RWPE2 (cell line): ENCODE data around the gene HIGD2A.

Experiments
- ATAC-seq: fragments of 200-7000 bp; cut with Tn5 transposase; 3 replicates; pipeline ENCODE4 v1.9.1; 2021; ENCODE audit warnings: low read depth
- DNase-seq: peaks from one replicate; pipeline ENCODE4 v3.0.0-alpha.2; 2020; ENCODE audit warnings: low spot score
- H3K27ac ChIP-seq: fragments of 450-650 bp; 2 replicates; pipeline ENCODE4 v1.5.1; 2017; ENCODE audit warnings: mild to moderate bottlenecking; ENCODE audit not compliant: poor library complexity, severe bottlenecking
- H3K27me3 ChIP-seq: fragments of 250-450 bp; sonication (Bioruptor Pico); 2 replicates; pipeline ENCODE4 v1.5.1; 2021; ENCODE audit warnings: mild to moderate bottlenecking, moderate library complexity; ENCODE audit not compliant: insufficient read depth, poor library complexity, severe bottlenecking
- H3K36me3 ChIP-seq: fragments of 250-450 bp; sonication (Bioruptor Pico); 2 replicates; pipeline ENCODE4 v1.5.1; 2020; ENCODE audit warnings: low read depth, mild to moderate bottlenecking, moderate library complexity
- H3K4me1 ChIP-seq: fragments of 250-450 bp; sonication (Bioruptor Pico); 2 replicates; pipeline ENCODE4 v1.5.1; 2021; ENCODE audit warnings: mild to moderate bottlenecking, moderate library complexity; ENCODE audit not compliant: insufficient read depth, poor library complexity, severe bottlenecking
- H3K4me3 ChIP-seq: fragments of 250-450 bp; sonication (Bioruptor Pico); 2 replicates; pipeline ENCODE4 v1.5.1; 2021; ENCODE audit warnings: mild to moderate bottlenecking, moderate library complexity; ENCODE audit not compliant: severe bottlenecking
- H3K9me3 ChIP-seq: fragments of 250-450 bp; sonication (Bioruptor Pico); 2 replicates; pipeline ENCODE4 v1.5.1; 2021; ENCODE audit warnings: mild to moderate bottlenecking, moderate library complexity; ENCODE audit not compliant: severe bottlenecking
- TF ChIP-seq, protein P1 (sequence below): fragments of 450-650 bp; IDR thresholded peaks from one replicate; pipeline ENCODE4 v1.5.1; 2017; ENCODE audit warnings: mild to moderate bottlenecking, moderate library complexity; ENCODE audit not compliant: poor library complexity, severe bottlenecking

HIGD2A gene, protein sequence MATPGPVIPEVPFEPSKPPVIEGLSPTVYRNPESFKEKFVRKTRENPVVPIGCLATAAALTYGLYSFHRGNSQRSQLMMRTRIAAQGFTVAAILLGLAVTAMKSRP

DNA sequence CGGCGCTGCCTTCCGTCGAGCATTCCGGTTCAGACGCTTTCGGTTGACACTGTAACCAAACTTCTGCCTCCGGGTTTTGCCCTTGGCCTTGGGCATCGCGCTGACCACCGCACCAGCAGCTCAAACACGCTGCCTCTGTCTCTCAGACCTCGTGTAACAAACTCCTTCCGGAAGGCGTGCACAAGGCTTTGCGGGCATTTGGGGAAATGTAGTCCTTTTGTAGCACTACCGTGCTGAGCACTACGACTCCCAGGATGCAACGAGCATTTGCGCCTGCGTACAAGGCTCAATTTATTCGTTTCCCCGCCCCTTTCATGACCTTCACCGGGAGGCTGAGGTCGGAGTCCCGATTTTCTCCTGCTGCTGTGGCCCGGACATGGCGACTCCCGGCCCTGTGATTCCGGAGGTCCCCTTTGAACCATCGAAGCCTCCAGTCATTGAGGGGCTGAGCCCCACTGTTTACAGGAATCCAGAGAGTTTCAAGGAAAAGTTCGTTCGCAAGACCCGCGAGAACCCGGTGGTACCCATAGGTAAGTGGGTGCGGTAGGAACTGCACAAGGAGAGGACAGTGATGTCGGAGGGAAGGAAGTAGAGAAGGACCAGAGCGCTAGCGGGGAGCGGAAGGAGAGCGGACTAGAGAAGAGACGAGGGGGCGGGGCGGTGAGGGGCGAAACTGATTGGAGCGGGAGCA, at the start of gene HIGD2A, which contains the start of gene NOP16:
HIGD2A (plus strand) TSS at position 308 of the 691 bp plus-strand sequence; CDS start at position 377, 69 bp downstream.
NOP16 (minus strand) TSS at position 155 of the 691 bp plus-strand sequence; CDS start at position 96, 59 bp downstream.
- Histone ChIP-seq H3K4me3 (peak within 1 kb of the TSS; percentile 82), H3K27ac (peak within 1 kb of the TSS; percentile 79), H3K36me3 (peaks cover 79% of the 10 kb centered on the region), H3K27me3 (no peaks in the 10 kb centered on the region), H3K4me1 (peaks cover 10% of the 10 kb centered on the region), H3K9me3 (no peaks in the 10 kb centered on the region)
- ATAC-seq = peak; percentile 87
- DNase-seq = peak; percentile 100
- TF ChIP-seq, protein P1, sequence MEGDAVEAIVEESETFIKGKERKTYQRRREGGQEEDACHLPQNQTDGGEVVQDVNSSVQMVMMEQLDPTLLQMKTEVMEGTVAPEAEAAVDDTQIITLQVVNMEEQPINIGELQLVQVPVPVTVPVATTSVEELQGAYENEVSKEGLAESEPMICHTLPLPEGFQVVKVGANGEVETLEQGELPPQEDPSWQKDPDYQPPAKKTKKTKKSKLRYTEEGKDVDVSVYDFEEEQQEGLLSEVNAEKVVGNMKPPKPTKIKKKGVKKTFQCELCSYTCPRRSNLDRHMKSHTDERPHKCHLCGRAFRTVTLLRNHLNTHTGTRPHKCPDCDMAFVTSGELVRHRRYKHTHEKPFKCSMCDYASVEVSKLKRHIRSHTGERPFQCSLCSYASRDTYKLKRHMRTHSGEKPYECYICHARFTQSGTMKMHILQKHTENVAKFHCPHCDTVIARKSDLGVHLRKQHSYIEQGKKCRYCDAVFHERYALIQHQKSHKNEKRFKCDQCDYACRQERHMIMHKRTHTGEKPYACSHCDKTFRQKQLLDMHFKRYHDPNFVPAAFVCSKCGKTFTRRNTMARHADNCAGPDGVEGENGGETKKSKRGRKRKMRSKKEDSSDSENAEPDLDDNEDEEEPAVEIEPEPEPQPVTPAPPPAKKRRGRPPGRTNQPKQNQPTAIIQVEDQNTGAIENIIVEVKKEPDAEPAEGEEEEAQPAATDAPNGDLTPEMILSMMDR = no peak

DNA sequence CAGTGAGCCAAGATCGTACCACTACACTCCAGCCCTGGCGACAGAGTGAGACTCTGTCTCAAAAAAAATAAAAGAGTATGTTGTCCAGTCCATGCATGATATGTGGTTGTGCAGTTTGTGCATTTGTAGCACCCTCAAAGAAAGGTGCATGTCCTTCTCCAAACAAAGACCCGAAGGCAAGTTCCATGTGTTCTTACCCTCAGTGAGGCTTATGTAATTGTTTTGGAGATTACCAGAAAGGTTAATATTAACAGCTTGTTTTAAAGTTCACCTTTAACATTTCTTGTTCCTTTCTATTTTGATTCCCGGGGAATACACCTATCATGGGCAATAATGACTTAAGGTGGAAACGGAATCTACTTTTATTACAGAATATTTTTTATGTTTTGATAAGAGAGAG, 49.2 kb upstream of the HIGD2A start:
- H3K27ac ChIP-seq = no peak overlapping the region
- TF ChIP-seq, protein P1 = no peak
- peaks cover 23% of the 10 kb centered on the region for H3K36me3 ChIP-seq
- DNase-seq (no peak), ATAC-seq (no peak)
- no peaks in the 10 kb centered on the region for H3K4me1 ChIP-seq
- no peak overlapping the region for H3K4me3 ChIP-seq
- no peaks in the 10 kb centered on the region for H3K9me3 ChIP-seq
- no peaks in the 10 kb centered on the region for H3K27me3 ChIP-seq

DNA sequence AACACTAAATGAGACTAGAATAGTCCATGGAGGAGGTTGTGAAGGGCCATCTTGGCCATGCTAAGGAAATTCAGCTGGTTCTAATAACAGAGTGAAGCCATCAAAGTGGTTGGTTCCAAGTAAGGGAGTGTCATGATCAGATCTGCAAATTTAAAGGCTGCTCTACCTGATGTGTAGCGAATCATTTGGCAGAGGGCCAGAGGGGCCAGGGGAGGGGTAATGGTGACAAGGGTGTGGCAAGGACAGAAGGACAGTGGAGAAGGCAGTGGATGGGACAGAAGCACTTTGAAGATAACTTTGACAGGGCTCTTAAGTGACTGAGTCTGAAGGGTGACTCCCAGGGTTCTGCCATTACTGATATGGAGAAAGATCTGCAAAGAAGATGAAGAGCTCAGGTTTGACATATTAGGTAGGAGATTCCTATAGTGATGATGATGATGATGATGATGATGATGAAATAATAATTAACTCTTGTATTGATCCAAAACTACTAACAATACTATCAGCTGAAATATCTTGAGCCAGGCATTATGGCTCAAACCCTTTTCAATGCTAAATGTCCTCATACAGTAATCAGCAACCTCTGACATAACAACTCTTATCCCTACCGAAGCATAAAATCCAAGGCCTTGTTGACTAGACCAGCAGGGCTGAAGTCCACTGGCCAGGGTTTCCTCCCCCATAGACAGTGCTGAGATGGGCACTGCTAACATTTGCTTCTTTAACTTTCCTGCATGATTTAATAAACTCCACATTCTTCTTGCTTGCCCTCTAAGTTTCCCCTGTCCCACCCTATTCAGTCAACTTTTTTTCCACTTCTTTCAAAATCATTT, 47.0 kb upstream of the HIGD2A start:
- H3K4me3 ChIP-seq = no peak overlapping the region
- no peaks in the 10 kb centered on the region for H3K9me3 ChIP-seq
- peaks cover 44% of the 10 kb centered on the region for H3K36me3 ChIP-seq
- no peaks in the 10 kb centered on the region for H3K4me1 ChIP-seq
- H3K27me3 ChIP-seq = no peaks in the 10 kb centered on the region
- ATAC-seq = no peak
- H3K27ac ChIP-seq = no peak overlapping the region
- TF ChIP-seq, protein P1 = no peak
- DNase-seq = no peak

DNA sequence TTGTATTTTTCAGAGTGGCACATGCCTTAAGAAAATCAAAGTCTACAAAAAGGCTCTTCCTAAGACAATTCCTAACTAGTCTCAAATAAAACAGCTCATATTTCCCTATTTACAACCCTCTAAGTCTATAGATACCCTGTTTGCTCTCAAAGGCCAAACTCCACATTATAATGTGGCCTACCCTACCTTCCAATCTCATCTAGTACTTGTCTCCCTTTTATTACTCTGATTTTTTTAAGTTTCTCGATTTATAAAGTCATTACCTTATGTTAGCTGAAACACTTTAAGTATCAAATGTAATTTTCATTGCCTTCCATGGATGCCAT, 46.4 kb upstream of the HIGD2A start:
- ATAC-seq = no peak
- no peaks in the 10 kb centered on the region for H3K9me3 ChIP-seq
- no peaks in the 10 kb centered on the region for H3K4me1 ChIP-seq
- DNase-seq = no peak
- H3K4me3 ChIP-seq = no peak overlapping the region
- no peaks in the 10 kb centered on the region for H3K27me3 ChIP-seq
- peaks cover 44% of the 10 kb centered on the region for H3K36me3 ChIP-seq
- no peak overlapping the region for H3K27ac ChIP-seq
- TF ChIP-seq, protein P1 = no peak
